MM.1S (cell line): Measurements from ENCODE around the gene FAM111B.

ENCODE experiments used
- EZH2phosphoT487 ChIP-seq: fragments of 300-600 bp; sonication (generic); IDR thresholded peaks from 2 replicates; pipeline ENCODE4 v1.6.1; 2018; ENCODE audit warnings: antibody characterized with exemption, low read length
- TF ChIP-seq, protein P1 (sequence below): fragments of 300-600 bp; sonication (generic); IDR thresholded peaks from 2 replicates; pipeline ENCODE4 v1.5.1; 2016; ENCODE audit warnings: antibody characterized with exemption, low read length, mixed read lengths

DNA sequence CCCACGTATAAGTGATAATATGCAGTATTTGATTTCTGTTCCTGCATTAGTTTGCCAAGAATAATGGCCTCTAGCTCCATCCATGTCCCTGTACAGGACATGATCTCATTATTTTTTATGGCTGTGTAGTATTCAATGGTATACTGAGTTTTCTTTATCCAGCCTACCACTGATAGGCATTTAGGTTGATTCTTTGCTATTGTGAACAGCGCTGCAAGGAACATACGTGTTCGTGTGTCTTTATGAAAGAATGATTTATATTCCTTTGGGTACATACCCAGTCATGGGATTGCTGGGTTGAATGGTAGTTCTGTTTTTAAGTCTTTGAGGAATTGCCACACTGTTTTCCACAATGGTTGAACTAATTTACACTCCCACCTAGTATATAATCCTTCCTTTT lies 34.2 kb downstream of the FAM111B start:
- TF ChIP-seq EZH2phosphoT487 = no peak
- TF ChIP-seq, protein P1, sequence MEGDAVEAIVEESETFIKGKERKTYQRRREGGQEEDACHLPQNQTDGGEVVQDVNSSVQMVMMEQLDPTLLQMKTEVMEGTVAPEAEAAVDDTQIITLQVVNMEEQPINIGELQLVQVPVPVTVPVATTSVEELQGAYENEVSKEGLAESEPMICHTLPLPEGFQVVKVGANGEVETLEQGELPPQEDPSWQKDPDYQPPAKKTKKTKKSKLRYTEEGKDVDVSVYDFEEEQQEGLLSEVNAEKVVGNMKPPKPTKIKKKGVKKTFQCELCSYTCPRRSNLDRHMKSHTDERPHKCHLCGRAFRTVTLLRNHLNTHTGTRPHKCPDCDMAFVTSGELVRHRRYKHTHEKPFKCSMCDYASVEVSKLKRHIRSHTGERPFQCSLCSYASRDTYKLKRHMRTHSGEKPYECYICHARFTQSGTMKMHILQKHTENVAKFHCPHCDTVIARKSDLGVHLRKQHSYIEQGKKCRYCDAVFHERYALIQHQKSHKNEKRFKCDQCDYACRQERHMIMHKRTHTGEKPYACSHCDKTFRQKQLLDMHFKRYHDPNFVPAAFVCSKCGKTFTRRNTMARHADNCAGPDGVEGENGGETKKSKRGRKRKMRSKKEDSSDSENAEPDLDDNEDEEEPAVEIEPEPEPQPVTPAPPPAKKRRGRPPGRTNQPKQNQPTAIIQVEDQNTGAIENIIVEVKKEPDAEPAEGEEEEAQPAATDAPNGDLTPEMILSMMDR = no peak
